Astrocyte of the hippocampus (primary cell): ENCODE results near the gene FAM53C.
"Not testable (repeated sequence)": the region's sequence is repeated elsewhere in the genome, so short reads cannot be mapped to it uniquely, and the experiment has no call there.

ENCODE experiments used
- DNase-seq: peaks from one replicate; pipeline ENCODE4 v3.0.0; 2011; ENCODE audit warnings: low read depth, low spot score

The FAM53C gene

DNA sequence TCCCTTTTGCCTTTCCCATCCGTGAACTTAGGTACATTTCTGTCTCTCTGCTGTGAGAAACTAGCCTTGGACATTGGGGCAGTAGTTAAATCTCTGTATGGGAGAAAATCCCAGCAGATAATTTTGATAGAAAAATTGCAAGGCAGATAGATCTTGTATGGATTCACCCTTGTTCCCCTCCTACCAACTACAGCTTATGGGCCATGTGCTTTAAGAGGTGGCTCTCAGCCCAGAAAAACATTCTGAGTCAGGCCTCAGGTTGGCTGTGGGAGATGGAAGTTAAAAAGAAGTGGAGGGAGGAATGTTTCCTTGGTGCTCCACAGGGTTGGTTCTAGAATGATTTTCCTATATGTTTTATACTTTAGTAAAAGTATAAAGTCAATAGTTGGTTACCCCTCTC, 13.0 kb downstream of the FAM53C start:
- peak; percentile 85 for DNase-seq

DNA sequence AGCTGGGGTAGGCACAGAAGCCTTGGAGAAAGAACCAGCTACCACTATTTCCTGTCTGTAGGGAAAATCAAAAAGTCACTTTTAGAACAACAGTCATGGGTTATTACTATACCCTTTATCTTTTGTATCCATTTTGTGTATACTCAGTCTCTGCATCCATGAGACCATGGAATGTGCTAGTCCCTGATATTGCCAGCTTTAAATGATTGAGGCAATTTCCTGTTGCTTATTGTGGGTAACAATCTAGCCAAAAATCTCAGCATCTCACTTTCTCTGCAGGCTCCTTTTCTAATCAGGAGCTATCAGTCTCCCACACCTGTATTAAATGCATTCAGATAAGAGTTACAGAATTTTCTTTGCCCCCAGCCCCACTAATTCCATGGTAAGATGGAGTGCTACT, 13.5 kb downstream of the FAM53C start:
- DNase-seq: no peak

DNA sequence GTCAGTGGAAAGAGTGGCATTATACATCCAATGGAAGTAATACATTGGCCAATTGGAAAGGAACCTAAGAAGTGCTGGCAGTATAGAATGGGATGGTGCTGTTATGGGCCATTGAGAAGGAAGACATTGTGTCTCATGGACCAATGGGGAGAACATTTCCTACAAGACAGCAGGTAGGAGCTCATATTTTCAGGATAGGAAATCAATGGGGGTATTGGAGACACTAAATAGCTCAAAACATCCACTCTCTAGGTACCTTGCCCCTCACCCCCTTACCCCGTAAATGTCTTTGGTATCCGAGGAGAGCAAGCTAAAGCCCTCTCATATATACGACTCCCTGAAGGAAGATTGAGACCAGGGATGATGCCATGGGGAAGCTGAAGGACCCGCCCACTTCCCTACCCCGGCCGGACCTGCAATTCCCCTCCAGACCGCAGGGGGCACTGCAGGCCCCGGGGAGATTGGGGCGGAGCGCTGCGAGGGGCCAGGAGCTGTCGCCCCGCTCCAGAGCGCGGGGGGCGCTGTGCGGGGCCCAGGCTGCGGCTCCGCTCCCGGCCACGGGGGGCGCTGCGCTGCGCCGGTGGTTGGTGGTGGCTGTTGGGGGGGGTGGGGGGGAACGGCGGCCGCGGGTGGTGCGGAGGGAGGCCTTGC, 14.1 kb downstream of the FAM53C start, which contains the start of gene KDM3B:
TSS of gene KDM3B (plus strand) at position 615 of the 651 bp plus-strand sequence. CDS start 111 bp downstream, outside the sequence.
- peak; percentile 96 for DNase-seq

DNA sequence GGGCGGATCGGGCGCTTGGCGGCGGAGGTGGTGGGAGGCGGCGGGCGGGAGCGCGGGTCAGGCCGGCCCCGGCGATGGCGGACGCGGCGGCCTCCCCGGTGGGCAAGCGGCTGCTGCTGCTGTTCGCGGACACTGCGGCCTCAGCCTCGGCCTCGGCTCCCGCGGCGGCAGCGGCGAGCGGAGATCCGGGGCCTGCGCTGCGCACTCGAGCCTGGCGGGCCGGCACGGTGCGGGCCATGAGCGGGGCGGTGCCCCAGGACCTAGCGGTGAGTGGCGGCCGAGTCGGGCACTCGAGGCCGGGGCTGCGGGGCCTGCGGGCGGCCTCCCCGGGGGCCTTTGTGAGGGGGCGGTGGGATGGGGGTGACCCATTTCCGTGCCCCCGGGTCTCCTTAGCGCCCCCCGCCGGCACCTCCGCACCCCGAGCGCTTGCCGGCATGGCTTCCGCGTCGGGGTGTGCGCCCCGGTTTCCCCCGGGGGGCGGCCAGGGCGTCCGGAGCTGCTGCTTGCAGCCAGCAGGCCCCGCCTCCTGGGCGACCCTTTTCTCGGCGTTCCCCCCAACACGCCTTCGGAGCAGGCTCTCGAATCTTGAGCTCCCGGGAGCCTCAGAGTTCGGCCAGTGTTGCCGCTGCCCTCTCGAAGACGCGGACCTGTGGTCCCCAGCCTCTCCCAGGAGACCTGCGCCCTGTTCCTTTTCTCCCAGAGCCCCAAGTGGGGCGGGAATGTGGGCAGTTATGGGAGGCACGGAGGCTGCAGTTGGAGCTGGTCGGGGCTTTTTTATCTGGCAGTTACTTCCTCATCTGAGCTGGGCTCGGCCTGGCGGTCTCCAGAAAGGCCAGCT, 14.9 kb downstream of the FAM53C start:
- DNase-seq: peak; percentile 75

DNA sequence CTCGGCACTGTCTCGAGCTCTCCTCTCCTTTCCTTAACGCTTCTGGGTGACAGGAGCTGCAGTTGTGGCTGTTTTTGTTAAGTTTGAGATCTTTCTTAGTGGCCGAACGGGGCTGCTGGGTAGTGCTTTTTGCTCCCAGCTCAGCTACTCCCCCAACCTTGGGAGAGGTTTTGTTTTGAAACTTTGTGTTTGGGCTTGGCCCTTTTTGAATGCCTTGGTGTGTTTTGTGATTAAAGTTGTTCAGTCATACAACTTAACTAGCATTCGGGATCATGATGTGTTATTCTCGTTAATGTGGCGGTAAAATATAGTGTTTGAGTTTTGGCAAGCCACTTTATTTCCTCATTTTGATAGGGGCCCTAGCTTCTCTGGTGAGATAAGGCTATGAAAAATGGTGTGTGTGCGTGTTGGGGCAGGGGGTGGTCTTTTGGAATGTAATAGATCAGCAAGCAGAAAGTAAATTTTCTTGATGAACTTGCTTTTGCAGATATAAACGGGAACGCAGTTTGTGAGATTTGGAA, 15.6 kb downstream of the FAM53C start:
- DNase-seq: no peak

DNA sequence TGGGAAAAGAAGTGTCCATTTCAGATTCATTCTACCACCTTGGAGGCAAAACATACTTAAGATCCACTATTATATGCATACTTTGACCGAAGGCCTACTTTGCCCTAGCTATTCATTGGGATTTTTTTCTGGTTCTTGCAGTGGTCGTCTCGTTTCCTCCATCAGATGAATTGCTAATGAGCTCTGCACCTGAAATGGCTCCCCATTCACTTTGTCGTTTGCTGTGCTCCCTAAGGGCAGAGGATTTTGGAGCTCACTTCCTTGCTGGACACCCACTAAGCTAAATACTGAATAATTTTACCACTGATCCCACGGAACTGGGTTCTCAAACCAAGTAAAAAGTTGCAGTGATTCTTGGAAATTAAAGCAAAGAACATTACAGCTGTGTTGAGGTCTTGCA, 16.3 kb downstream of the FAM53C start:
- no peak for DNase-seq

DNA sequence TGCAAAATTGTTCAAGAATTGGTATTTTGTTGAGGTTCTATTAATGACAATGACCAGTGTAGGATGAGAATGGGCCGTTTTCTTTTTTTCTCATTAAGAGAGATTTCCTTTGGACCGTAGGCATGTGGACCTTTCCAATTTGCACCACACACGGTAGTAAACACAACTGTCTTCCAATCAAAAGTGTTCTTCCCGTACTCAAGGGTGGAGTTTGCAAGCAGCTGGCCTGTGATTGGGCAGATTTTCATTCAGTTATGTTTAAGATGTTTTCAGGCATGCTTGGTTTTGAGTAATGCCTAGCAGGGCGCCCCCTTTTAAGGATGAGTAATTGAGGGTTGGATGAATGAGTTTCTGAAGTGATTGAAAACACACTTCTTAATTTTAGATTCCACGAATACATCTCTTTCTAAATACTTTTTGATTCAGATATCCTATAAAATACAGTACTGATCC, 16.9 kb downstream of the FAM53C start:
- peak; percentile 82 for DNase-seq

DNA sequence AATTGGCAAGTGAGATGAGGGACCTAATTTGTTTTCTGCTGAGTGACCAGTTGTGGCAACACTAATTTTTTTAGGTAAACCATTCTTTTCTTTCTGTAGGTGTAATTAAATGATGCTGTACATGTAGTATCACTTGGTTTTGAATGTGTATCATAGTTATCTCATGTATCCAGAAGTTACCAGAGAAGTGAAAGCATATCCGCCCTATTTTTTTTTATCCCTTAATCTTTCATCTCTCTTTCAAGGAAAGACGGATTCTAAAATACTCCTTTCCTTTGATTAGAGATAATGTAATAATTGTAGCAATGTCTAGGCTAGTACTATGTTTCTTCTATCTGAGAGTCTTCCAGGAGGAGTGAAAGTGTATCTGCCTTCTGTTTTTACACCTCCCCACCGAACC, 21.6 kb downstream of the FAM53C start:
- no peak for DNase-seq

DNA sequence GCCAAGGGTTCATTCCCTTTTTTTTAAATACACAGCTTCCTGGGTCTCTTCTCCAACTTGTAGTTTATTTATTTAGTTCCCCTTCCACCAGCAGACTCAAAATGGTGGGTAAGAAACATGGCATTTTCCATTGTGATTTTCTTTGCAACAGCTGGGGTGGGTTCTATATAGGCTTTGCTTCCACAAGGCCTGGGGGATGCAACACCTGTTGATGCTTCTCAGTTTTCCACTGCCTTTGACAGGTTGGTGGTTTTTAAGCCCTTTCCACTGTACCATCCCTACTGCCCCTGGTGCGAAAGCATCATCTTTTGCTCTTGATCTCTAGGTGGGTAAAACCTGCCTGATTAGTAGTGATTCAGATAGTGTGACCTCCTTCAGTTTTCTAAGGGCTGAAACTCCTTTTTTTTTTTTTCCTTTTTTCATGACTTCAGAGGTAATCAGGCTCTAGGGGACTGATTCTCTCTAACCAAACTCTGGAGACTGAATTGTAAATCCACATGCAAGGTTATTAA, 22.9 kb downstream of the FAM53C start:
- DNase-seq: no peak

DNA sequence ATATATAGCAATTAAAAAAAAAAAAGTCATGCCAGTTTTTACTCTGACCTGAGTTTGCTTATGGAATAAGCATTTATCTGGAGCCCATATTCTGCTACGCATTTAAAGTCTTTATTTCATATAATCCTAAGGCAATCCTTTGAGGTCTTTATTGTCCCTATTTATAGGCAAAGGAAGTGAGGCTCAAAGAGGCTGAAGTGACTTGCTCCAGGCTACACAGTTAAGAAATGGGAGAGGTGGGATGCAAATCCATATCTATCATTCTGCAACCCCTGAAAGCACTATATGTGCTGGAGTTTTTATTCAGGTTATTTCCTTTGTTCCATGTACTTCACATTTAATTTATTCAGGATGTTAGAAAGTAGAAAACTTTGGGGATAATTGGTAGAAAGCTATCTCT, 26.5 kb downstream of the FAM53C start:
- no peak for DNase-seq

DNA sequence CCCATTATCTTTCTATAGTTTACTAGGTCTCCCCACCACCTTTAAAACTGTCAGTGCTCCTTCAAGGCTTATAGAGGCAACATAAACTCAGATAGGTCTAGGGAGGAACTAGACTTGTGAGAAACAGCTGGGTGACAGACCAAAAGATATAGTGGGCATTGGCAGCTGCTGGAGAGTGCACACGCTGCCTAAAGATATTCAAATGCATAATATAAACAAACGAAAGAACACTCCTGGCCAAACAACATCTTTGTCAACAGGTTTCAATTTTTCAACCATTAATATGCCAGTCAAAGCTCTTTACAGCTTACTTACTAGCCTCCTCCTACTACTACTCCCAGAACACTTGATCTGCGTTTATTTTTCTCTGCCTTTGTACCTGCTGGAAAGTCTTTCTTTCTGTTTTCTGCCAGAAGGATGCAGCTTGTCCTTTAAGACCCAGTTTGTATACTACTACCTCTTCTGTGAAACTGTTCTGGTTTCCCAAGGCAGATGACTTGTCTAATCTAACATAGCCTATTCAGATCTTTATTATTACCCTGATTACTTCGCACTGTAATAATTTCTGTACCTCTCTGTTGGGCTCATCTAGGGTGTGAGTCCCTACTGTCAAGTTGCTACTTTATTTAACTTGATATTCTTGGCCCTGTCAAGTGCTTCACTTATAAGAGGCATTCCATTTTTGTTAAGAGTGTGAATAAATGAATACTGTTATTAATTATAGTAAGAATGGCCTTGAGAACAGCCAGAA, 28.7 kb downstream of the FAM53C start:
- no peak for DNase-seq

DNA sequence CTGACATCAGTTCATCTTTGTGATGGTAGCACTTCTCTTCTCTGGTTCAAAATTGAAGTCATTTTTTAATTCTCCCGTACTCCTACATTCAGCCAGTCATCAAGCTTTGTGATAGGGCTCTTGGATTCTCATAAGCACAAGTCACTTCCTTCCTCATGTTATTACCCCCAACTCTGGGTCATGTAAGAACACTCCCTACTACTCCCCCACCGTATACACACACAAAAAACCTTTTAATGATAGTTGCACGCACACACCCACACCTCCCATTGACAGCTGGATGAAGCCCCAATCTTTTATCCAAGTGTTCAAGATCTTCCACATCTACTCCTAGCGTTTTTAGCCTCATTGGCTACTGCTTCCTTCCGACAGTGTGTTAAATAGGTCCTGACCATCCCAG, 31.2 kb downstream of the FAM53C start:
- DNase-seq: no peak

DNA sequence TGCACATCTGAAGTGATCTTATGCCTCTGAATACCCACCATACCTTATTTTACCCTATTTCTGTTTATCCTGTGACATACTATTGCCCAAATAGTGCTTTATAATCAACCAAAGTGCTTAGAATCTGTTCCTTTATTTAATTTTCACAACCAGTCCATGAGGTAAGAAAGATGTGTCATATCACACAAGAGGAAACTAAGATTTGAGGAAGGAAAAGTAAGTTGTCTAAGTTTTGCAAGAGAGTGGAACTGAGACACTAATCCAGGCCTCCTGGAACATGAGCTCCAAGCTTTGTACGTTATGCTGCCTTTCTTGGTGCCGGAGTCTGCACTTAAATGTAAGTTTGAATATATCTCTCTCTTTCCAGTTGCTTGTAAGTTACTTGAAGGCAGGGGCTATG, 31.6 kb downstream of the FAM53C start:
- no peak for DNase-seq

DNA sequence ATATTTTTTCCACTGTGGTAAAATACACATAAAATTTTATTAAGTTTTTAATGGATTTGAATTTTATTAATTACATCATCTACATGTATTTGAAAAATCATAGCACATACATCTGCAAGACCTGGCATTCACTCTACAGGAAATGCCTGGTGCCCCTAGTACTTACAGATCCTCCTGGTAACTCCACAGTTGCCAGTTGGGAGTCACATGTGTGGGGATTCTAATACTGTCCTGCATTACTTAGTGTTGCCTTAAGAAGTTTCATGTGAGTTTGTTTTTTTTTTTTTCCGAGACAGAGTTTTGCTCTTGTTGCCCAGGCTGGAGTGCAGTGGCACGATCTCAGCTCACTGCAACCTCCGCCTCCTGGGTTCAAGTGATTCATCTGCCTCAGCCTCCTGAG, 32.5 kb downstream of the FAM53C start:
- DNase-seq: no peak

DNA sequence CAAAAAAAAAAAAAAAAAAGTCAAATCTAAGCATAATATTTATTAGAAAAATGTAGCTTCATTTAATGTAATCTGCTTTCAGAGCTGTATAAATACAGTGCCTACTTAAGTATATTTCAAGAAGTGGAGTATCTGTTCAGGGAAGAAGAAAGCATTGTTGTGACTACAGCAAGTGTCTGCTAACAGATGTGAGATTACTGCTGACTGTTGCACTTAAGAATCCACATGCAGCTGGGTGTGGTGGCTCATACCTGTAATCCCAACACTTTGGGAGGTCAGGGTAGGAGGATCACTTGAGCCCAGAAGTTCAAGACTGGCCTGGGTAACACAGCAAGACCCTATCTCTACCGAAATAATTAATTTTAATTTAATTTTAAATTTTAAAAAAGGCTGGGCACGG, 33.4 kb downstream of the FAM53C start:
- DNase-seq: no peak

DNA sequence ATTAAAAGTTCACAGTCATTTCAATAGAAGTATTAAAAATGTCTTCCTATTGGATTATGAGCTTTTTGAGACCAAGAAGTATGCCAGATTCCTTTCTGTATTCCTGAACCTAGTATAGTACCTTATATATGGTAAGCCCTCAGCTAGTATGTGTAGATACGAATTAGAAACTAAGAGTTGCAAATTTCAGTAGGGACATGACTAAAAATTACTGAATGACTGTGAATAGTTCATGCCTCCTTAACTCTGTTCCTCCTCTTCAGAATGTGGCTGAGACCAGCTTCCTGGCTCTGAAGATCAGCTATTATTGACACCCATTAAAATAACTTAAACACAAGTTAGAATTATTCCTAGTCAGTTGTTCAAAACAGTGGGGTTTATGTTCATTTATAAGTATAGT, 34.2 kb downstream of the FAM53C start:
- DNase-seq: no peak

DNA sequence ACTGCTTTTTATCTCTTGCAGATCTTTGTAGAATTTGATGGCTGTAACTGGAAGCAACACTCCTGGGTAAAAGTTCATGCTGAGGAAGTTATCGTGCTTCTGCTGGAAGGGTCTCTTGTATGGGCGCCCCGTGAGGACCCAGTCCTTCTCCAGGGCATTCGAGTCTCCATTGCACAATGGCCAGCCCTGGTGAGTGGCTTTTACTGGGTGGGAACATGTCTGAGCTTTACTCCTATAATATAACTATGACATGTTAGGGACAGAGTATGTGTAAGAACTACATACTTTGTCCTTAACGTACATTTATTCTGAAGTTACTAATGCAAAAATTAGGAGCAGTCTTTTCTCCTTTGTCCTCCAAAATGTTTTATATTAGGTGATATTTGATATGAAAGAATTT, 34.6 kb downstream of the FAM53C start:
- no peak for DNase-seq

DNA sequence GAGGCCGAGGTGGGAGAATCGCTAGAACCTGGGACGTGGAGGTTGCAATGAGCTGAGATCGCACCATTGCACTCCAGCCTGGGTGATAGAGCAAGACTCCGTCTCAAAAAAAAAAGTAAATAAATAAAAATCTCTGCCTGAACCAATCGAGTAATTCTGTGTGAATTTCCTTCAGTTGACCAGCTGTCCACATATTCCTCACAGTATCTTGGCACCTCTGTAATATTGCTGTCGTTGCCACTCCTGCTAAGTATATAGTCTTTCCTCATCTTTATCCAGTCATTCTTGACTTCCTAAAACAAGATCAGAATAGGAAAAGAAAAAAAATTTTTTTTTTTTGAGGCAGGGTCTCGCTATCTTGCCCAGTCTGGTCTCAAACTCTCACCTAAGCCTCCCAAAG, 44.3 kb downstream of the FAM53C start:
- DNase-seq: no peak

DNA sequence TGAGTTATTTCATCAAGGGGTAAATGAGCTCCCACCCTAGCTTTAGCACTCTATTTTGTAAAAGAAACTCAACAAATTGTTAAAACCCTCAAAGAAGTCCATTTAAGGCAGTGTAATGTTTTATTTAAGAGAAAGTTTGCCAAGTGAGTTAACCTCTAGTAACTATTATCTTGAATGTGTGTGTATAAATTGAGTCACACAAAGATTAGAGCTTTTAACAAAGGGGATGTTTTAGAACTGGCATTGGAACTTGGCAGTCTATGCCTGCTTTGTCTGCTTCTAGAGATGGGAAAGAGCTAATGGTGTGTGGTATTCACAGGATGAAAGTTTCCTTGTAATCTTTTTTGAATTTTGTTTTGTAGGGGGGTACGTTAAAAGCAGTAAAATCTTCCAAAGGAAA, 47.6 kb downstream of the FAM53C start:
- DNase-seq: peak; percentile 49

DNA sequence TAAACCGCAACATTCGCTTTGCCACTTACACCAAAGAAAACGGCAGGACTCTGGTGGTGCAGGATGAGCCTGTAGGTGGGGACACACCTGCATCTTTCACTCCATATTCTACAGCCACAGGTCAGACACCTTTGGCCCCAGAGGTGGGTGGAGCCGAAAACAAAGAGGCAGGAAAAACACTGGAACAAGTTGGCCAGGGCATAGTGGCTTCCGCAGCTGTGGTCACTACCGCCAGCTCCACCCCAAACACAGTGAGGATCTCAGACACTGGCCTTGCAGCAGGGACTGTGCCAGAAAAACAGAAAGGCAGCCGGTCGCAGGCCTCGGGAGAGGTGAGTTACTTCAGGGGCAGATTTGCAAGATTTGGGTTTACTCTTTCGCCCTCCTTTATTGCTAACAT, 48.2 kb downstream of the FAM53C start:
- peak; percentile 36 for DNase-seq

DNA sequence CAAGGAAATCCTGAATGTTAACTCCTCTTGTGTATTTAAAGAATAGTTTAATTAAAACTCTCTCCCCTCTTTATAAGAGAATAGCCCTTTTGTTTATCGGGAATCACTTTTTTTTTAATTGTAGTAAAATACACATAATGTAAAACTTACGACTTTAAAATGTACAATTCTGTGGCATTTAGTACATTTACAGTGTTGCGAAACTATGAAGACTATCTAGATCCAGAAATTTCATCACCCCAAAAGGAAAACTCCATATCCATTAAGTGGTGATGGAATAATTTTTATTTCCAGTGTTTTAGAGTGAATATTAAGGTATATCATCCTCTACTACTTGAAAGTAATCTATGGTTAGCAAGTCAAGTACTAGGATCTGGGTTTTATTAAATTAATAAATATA, 51.3 kb downstream of the FAM53C start:
- DNase-seq: no peak

DNA sequence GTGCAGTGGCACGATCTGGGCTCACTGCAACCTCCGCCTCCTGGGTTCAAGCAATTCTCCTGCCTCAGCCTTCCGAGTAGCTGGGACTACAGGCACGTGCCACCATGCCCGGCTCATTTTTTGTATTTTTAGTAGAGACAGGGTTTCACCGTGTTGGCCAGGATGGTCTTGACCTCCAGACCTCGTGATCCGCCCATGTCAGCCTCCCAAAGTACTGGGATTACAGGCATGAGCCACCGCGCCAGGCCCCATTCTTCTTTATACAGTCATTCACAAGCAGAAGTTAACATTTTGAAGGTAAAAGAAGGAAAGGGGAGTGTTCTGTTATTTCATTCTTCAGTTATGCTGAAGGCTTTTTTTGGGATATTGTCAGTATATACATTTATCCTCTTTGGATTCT, 51.8 kb downstream of the FAM53C start:
- not testable (repeated sequence) for DNase-seq
